ENCODE results near the gene RALBP1. TPM values are rescaled to one million over a fixed set of nuclear protein-coding genes. Genes with fewer than 3 reads are reported as not detected.
A peak's percentile ranks its signal among the peaks of the same experiment; 100 is the strongest.

The RALBP1 gene
- total RNA-seq, 3 donors from 2014 or later: 51.1 to 80.3 (median 51.1) TPM

DNA sequence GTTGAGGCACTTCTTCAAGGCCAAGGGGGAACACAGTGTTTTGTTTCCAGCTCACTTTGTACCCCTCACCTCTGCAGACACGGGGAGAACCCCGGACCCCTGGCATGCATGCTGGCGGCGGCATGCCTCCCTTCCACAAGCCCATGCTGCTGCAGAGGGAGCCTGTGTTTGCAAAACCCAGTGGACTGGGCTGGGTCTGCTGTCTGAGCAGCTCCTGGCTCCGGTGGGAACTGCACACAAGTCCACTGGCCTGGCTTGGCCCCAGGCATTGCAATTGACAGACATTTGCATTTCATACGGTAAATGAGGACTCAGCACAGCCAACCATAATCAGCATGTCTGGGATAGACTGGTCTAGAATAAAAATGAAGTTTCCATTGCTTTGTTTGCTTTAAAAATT, 62.4 kb downstream of the RALBP1 start:
- TF ChIP-seq, protein P1, sequence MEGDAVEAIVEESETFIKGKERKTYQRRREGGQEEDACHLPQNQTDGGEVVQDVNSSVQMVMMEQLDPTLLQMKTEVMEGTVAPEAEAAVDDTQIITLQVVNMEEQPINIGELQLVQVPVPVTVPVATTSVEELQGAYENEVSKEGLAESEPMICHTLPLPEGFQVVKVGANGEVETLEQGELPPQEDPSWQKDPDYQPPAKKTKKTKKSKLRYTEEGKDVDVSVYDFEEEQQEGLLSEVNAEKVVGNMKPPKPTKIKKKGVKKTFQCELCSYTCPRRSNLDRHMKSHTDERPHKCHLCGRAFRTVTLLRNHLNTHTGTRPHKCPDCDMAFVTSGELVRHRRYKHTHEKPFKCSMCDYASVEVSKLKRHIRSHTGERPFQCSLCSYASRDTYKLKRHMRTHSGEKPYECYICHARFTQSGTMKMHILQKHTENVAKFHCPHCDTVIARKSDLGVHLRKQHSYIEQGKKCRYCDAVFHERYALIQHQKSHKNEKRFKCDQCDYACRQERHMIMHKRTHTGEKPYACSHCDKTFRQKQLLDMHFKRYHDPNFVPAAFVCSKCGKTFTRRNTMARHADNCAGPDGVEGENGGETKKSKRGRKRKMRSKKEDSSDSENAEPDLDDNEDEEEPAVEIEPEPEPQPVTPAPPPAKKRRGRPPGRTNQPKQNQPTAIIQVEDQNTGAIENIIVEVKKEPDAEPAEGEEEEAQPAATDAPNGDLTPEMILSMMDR (IDR thresholded peaks at IDR 0.05): no peak
- H3K36me3 ChIP-seq (ENCODE audit: low read depth): no peaks in the 10 kb centered on the region
- H3K4me1 ChIP-seq (ENCODE audit: low read depth): no peaks in the 10 kb centered on the region
- no peak overlapping the region for H3K4me3 ChIP-seq
- intact Hi-C loops (cut with DNase I, micrococcal nuclease): no loop called here
- no peak for ATAC-seq
- DNase-seq: no peak
- H3K9me3 ChIP-seq: no peaks in the 10 kb centered on the region

DNA sequence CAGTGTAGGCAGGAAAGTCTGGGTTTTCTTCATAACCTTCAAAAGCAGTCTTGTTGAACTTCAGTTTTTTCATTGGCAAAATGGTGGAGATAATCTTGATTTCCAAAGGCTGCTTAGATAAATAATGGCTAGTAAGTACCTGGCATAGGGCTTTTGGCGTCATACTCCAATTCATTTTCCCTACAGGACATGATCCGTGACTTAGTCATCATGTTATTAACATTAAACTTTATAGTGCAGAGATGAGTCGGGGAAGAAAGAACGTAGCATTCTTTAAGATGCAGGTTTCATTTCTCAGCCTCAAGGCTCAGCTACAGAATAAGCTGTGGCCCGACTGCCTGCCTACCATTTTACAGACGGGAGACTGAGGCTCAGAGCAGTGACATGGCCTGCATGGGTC, 64.0 kb downstream of the RALBP1 start:
- ATAC-seq: no peak
- no peaks in the 10 kb centered on the region for H3K36me3 ChIP-seq (ENCODE audit: low read depth)
- TF ChIP-seq, protein P1 (IDR thresholded peaks at IDR 0.05): no peak
- intact Hi-C loops (cut with DNase I, micrococcal nuclease): no loop called here
- no peaks in the 10 kb centered on the region for H3K4me1 ChIP-seq (ENCODE audit: low read depth)
- DNase-seq: no peak
- no peaks in the 10 kb centered on the region for H3K9me3 ChIP-seq
- H3K4me3 ChIP-seq: no peak overlapping the region

DNA sequence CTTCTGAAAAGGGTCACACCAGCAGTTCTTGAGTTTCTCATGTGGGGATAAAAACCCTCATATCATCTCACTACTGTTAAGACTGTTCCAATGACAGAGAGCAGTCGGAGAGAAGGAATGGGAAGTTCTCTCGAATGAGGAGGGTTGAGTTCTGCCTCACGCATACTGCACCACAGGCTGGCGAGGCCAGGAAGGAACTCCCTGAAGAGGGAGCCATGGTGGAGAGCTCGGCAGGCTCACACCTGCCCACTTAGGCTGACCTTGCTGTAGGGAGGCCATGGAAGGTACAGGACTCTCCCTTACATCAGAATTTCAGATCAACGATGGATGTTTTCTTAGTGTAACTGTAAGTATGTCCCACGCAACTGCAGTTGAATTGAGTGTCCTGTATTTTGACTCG, 64.6 kb downstream of the RALBP1 start:
- intact Hi-C loops (cut with DNase I, micrococcal nuclease): no loop called here
- H3K9me3 ChIP-seq: no peaks in the 10 kb centered on the region
- no peaks in the 10 kb centered on the region for H3K4me1 ChIP-seq (ENCODE audit: low read depth)
- no peaks in the 10 kb centered on the region for H3K36me3 ChIP-seq (ENCODE audit: low read depth)
- H3K4me3 ChIP-seq: no peak overlapping the region
- TF ChIP-seq, protein P1 (IDR thresholded peaks at IDR 0.05): no peak
- ATAC-seq: no peak
- DNase-seq: no peak

DNA sequence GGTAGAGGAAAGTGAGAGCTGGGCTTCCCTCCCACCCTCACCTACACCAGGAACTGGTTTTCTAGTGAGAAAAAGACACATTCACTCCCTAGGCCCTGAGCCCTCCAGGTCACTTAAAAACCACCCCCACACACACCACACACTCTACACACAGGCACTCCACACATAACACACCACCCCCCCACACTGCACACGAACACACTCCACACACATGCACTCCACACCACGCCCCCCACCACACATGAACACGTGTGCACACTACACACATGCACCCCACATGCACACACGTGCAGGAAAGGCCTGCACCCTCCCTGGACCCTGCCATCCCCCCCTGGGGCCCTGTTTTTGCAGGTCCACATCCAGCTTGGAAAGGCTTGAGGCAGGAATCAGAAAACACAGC, 67.6 kb downstream of the RALBP1 start:
- H3K36me3 ChIP-seq (ENCODE audit: low read depth): peaks cover 4% of the 10 kb centered on the region
- no peak for DNase-seq
- peak; percentile 17 for ATAC-seq
- no peak overlapping the region for H3K4me3 ChIP-seq
- TF ChIP-seq, protein P1 (IDR thresholded peaks at IDR 0.05): no peak
- intact Hi-C loops (cut with DNase I, micrococcal nuclease): no loop called here
- no peaks in the 10 kb centered on the region for H3K4me1 ChIP-seq (ENCODE audit: low read depth)
- H3K9me3 ChIP-seq: no peaks in the 10 kb centered on the region

DNA sequence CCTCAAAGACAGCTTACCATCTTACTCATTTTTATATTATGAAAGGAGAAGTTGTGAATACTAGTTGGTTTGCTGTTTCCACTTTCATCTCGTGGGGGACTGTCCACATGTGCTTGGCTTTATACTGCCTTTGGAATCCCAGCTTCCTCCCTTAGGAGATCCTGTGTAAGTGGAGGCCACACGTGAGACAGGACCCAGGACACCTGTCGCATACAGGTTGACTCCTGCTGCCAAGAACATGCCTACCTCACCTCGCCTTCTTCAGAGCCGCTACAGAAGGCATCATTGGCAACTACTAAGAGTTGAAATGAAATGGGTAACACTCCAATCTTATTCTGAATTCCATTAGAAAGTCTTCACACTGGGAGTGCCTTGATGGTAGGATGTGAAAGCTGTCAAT, 69.7 kb downstream of the RALBP1 start:
- Histone ChIP-seq H3K4me3 (no peak overlapping the region), H3K36me3 (ENCODE audit: low read depth) (peaks cover 5% of the 10 kb centered on the region), H3K4me1 (ENCODE audit: low read depth) (no peaks in the 10 kb centered on the region), H3K9me3 (no peaks in the 10 kb centered on the region)
- intact Hi-C loops (cut with DNase I, micrococcal nuclease): no loop called here
- no peak for DNase-seq
- ATAC-seq: no peak
- TF ChIP-seq, protein P1 (IDR thresholded peaks at IDR 0.05): no peak

DNA sequence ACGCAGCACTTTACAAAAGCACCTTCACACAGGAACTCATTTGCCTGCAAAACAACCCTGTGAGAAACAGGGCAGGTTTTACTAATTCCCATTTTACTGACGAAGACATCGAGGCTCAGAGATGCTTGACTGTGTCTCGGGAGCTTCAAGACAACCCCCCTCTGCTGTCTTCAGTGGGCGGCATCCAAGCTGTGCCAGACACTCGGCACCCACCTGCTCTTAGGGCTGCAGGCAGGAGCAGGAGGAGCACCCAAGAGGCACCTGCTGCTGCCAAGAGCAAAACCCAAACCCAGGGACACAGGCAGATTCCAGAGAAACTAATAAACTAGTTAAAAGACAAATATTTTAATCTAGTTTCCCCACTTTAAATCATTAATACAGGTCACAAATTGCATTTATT, 71.2 kb downstream of the RALBP1 start:
- DNase-seq: no peak
- intact Hi-C loops (cut with DNase I, micrococcal nuclease): no loop called here
- no peaks in the 10 kb centered on the region for H3K9me3 ChIP-seq
- no peak for ATAC-seq
- H3K36me3 ChIP-seq (ENCODE audit: low read depth): peaks cover 7% of the 10 kb centered on the region
- H3K4me1 ChIP-seq (ENCODE audit: low read depth): no peaks in the 10 kb centered on the region
- TF ChIP-seq, protein P1 (IDR thresholded peaks at IDR 0.05): no peak
- H3K4me3 ChIP-seq: no peak overlapping the region

Measured in mucosa of descending colon (tissue), 3 donors.